ENCODE measurements around the gene ABHD16A. TPM values are rescaled to one million over a fixed set of nuclear protein-coding genes. Genes with fewer than 3 reads are reported as not detected.

Gene ABHD16A
- total and polyA plus RNA-seq, 2 of the 13 experiments (the other 11 are each of a cell fraction or from before 2014, with no cell fraction given), result 43.5 to 45.4 TPM

DNA sequence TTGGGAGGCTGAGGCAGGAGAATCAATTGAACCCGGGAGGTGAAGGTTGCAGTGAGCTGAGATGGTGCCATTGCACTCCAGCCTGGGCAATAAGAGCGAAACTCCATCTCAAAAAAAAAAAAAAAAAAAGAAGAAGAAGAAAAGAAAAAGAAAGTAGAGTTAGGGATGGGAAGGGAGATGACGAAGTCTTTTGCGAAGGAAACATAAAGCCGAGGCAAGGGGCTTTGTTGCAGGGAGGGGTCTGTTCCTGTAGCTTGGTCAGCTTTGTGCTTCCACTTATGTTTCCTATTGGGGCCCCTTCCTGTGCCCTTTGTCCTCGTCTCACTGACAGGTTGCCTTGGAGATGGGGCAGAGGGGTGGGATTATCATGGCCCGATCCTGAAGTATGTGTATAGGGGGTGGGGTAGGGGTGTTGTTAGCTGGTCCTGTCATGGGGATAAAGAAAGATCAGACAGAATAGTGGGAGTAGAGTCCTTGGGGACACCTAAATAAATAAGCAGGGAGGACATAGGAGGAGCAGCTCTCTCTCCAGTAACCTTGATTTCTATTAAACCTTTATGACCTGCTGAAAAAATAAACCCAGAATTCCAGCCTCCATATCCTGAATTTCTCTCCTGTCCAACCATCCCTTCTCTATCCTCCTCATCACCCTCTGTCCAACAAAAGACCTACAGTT lies 34.3 kb upstream of the ABHD16A start (continued):
- TF ChIP-seq ZNF205 (CRISPR knock-in tag; IDR thresholded peaks at IDR 0.05) (no peak; the same call in 1 of the 2 replicates), SMAD9 (CRISPR knock-in tag; IDR thresholded peaks at IDR 0.05) (no peak), STAT6 (CRISPR knock-in tag; IDR thresholded peaks at IDR 0.05; ENCODE audit: borderline replicate concordance) (no peak), SMAD1 (CRISPR knock-in tag; IDR thresholded peaks at IDR 0.05; ENCODE audit: borderline replicate concordance, low read depth) (no peak), SAP130 (CRISPR knock-in tag; IDR thresholded peaks at IDR 0.05; ENCODE audit: low read depth) (peak; percentile 94), ZNF468 (CRISPR knock-in tag; IDR thresholded peaks at IDR 0.05) (no peak), ZC3H4 (CRISPR knock-in tag; IDR thresholded peaks at IDR 0.05; ENCODE audit: borderline replicate concordance) (no peak), HHEX (CRISPR knock-in tag; IDR thresholded peaks at IDR 0.05) (peak; percentile 67), KAT2B (IDR thresholded peaks at IDR 0.05; ENCODE audit: borderline replicate concordance, low read depth, low read length) (no peak), ZNF720 (CRISPR knock-in tag; IDR thresholded peaks at IDR 0.05) (no peak), RBAK (CRISPR knock-in tag; IDR thresholded peaks at IDR 0.05) (no peak), FOXC1 (CRISPR knock-in tag; IDR thresholded peaks at IDR 0.05; ENCODE audit: borderline replicate concordance) (no peak; the same call in 1 of the 2 replicates), ZKSCAN8 (CRISPR knock-in tag; IDR thresholded peaks at IDR 0.05; ENCODE audit: borderline replicate concordance) (peak; percentile 40; the same call in 1 of the 2 replicates), DR1 (CRISPR knock-in tag; IDR thresholded peaks at IDR 0.05) (no peak; the same call in 1 of the 2 replicates), ZNF678 (CRISPR knock-in tag; IDR thresholded peaks at IDR 0.05) (no peak), MAFF (IDR thresholded peaks at IDR 0.05; ENCODE audit: low read depth, low read length) (no peak), HNF1A (IDR thresholded peaks at IDR 0.05; ENCODE audit: low read depth) (peak; percentile 88), HNF1A (CRISPR knock-in tag; IDR thresholded peaks at IDR 0.05; ENCODE audit: borderline replicate concordance) (peak; percentile 85), ZNF282 (IDR thresholded peaks at IDR 0.05; ENCODE audit: partially characterized antibody) (no peak), TAF15 (IDR thresholded peaks at IDR 0.05; ENCODE audit: low read depth, low read length, poor library complexity, severe bottlenecking) (no peak), MIER2 (CRISPR knock-in tag; IDR thresholded peaks at IDR 0.05) (no peak)
- TF ChIP-seq, protein P1, sequence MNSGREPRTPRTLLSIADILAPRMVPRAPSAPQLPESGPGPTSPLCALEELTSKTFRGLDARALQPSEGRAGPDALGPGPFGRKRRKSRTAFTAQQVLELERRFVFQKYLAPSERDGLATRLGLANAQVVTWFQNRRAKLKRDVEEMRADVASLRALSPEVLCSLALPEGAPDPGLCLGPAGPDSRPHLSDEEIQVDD (CRISPR knock-in tag; IDR thresholded peaks at IDR 0.05; ENCODE audit: borderline replicate concordance), result no peak
- TF ChIP-seq, protein P2, sequence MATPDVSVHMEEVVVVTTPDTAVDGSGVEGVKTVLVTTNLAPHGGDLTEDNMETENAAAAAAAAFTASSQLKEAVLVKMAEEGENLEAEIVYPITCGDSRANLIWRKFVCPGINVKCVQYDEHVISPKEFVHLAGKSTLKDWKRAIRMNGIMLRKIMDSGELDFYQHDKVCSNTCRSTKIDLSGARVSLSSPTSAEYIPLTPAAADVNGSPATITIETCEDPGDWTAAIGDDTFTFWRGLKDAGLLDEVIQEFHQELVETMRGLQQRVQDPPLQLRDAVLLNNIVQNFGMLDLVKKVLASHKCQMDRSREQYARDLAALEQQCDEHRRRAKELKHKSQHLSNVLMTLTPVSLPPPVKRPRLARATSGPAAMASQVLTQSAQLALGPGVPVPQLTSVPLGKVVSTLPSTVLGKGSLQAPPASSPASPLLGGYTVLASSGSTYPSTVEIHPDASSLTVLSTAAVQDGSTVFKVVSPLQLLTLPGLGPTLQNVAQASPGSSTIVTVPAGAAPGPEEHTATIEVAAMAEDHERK (CRISPR knock-in tag; IDR thresholded peaks at IDR 0.05; ENCODE audit: low read depth), result no peak
